ENCODE measurements around the gene SCARF1. TPM values are rescaled to one million over a fixed set of nuclear protein-coding genes. Genes with fewer than 3 reads are reported as not detected.

The SCARF1 gene
- total RNA-seq, 3 donors from 2014 or later (not counting 1 experiment from before 2014, with no cell fraction given), result 0.59 to 3.1 (median 1.0) TPM

DNA sequence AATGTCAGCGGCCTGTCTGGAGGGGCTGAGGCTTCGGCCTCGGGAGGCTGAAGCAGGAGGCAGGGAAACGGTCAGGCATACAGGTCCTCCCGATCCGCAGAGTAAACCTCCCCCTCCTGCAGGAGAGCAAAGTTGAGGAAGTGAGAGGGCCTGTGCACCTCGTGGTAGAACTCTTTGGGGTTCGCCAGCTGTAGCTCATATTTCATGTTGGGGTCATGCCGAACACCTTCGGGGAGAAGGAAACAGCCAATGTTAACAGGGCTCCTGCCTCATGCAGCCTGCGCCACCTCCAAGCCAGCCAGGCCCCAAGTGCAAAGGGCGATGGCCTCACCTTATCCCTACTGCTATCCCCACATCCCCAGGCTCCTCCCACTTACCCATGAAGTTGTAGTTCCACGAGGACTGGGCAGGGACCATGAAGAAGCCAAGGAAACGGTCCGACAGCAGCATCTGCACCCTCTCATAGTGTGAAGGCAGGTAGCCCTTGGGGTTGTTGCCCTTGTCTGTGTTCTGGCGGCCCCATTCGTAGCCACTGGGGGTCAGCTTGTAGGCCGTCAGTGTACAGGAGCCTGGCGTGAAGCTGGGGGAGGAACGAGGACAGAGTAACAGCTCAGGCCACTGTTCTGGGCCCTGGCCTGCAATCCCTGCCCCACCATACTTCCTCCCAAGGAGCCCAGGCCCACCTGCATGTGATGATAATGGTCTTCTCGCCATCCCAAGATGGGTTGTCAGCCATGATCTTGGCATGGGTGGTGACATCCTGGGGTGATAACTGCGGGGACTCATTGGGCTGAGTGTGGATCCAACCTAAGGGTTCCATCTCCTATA, 5.4 kb upstream of the SCARF1 start:
- Mint-ChIP-seq H3K27me3 (ENCODE audit: low read depth in 2 of 2) (no peaks in the 10 kb centered on the region), H3K9me3 (no peaks in the 10 kb centered on the region), H3K36me3 (peaks cover 15% of the 10 kb centered on the region), H3K4me3 (no peak overlapping the region), H3K4me1 (peaks cover 0 to 6% of the 10 kb centered on the region in 2 donors), H3K27ac (no peak overlapping the region)
- H3K4me1 ChIP-seq (ENCODE audit: control insufficient read depth, insufficient read depth, low read length), result peaks cover 26% of the 10 kb centered on the region
- peaks cover 54% of the 10 kb centered on the region for H3K36me3 ChIP-seq (ENCODE audit: control insufficient read depth, insufficient read depth, low read length)
- no peak overlapping the region for H3K4me3 ChIP-seq (ENCODE audit: low read length)
- H3K9me3 ChIP-seq (ENCODE audit: control insufficient read depth, insufficient read depth, low read length), result no peaks in the 10 kb centered on the region
- 85% methylated on average over 22 of the region's 22 CpGs for WGBS (ENCODE audit: insufficient coverage)
- no peak for ATAC-seq
- H3K27ac ChIP-seq (ENCODE audit: low read length), result no peak overlapping the region
- intact Hi-C loops (cut with micrococcal nuclease), result no loop called here
- TF ChIP-seq, protein P1, sequence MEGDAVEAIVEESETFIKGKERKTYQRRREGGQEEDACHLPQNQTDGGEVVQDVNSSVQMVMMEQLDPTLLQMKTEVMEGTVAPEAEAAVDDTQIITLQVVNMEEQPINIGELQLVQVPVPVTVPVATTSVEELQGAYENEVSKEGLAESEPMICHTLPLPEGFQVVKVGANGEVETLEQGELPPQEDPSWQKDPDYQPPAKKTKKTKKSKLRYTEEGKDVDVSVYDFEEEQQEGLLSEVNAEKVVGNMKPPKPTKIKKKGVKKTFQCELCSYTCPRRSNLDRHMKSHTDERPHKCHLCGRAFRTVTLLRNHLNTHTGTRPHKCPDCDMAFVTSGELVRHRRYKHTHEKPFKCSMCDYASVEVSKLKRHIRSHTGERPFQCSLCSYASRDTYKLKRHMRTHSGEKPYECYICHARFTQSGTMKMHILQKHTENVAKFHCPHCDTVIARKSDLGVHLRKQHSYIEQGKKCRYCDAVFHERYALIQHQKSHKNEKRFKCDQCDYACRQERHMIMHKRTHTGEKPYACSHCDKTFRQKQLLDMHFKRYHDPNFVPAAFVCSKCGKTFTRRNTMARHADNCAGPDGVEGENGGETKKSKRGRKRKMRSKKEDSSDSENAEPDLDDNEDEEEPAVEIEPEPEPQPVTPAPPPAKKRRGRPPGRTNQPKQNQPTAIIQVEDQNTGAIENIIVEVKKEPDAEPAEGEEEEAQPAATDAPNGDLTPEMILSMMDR (IDR thresholded peaks at IDR 0.05), result no peak
- H3K27me3 ChIP-seq (ENCODE audit: control insufficient read depth, insufficient read depth, low read length), result no peaks in the 10 kb centered on the region
- no peak for DNase-seq

DNA sequence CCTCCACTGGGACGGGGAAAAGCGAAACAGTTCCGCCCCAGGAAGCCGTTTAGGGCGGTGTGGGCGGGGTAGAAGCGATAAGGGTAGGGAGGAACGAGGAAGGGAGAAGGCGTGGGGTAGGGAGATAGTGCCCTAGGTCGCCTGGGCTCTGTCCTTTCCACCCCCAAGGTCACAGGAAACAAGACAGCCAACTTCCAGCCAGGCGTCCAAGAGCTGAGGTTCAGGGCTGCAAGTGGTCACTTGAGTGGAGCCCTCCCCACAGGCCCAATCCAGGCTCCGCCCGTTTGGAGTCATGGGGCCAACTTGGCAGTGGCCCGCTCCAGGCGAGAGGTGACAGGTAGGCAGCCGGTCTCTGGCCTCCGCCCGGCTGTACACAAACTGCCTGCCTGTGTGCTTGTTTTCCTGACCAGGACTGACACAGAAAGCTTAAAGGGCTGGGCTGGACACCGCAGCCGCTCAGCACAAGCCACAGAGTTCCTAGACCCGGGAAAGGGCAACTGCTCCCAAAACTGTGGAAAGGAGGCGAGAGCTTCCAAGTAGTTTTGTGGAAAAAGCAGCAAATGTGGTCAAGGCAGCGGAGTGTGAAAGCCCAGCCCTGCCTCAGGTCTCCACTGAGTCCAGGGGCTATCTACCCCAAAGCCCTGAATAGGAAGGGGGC, 4.4 kb upstream of the SCARF1 start, which contains the start of gene RILP:
Gene RILP, minus strand, starts transcription at position 23 of the 658 bp plus-strand sequence. CDS start 62 bp downstream, outside the sequence.
- 60% methylated on average over 20 of the region's 23 CpGs for WGBS (ENCODE audit: insufficient coverage)
- no peak for DNase-seq
- Histone ChIP-seq H3K27me3 (ENCODE audit: control insufficient read depth, insufficient read depth, low read length) (no peaks in the 10 kb centered on the region), H3K27ac (ENCODE audit: low read length) (peak within 1 kb of the TSS; percentile 11), H3K36me3 (ENCODE audit: control insufficient read depth, insufficient read depth, low read length) (peaks cover 47% of the 10 kb centered on the region), H3K4me3 (ENCODE audit: low read length) (peak within 1 kb of the TSS; percentile 54), H3K4me1 (ENCODE audit: control insufficient read depth, insufficient read depth, low read length) (peaks cover 35% of the 10 kb centered on the region), H3K9me3 (ENCODE audit: control insufficient read depth, insufficient read depth, low read length) (no peaks in the 10 kb centered on the region)
- TF ChIP-seq, protein P1 (IDR thresholded peaks at IDR 0.05), result no peak
- intact Hi-C loops (cut with micrococcal nuclease), result no loop called here
- peak within 1 kb of the TSS in 1 of 2 donors; percentile 64 for H3K27ac Mint-ChIP-seq
- H3K36me3 Mint-ChIP-seq, result peaks cover 15% of the 10 kb centered on the region
- H3K27me3 Mint-ChIP-seq (ENCODE audit: low read depth in 2 of 2), result no peaks in the 10 kb centered on the region
- no peaks in the 10 kb centered on the region for H3K9me3 Mint-ChIP-seq
- H3K4me1 Mint-ChIP-seq, result peaks cover 0 to 6% of the 10 kb centered on the region in 2 donors
- no peak for ATAC-seq
- H3K4me3 Mint-ChIP-seq, result peak within 1 kb of the TSS; percentile 78

DNA sequence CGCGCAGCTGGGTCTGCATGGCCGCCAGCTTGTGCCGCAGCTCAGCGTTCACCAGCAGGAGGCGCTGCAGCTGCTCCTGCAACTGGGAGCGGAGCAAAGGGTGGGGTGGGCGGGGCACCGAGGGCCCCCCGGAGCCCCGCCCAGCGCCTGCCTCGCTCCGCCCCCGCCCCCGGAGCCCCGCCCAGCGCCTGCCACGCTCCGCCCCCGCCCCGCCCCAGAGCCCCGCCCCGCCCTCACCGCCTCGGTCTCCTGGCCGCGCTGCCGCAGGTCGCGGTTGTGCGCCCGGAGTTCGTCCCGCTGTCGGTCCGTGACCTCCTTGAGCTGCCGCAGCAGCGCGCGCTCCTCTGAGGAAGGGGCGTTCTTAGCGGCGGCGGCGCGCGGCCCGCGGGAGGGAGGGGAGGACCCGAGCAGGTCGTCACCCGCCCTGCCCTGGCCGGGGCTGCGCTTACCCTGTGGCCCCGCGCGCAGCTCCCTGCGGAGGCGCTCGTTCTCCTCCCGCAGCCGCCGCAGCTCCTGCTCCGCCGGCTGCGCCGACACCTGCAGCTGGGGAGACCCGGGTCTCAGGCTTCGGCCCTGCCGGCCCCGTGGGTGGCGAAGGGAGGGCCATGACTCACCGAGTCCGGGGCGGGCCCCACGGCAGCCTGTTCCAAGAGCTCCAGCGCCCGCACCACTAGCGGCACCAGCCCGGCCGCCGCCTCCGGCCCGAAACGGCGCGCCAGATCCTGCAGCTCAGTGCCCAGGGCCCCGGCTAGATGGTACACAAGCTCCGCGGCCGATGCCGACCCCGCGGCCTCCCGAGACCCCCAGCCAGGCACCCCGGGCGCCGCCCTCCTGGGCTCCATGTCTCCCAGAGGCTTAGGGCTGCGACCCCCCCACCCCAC, 3.7 kb upstream of the SCARF1 start:
- Histone ChIP-seq H3K4me3 (ENCODE audit: low read length) (peak overlapping the region; percentile 31), H3K36me3 (ENCODE audit: control insufficient read depth, insufficient read depth, low read length) (peaks cover 41% of the 10 kb centered on the region), H3K27me3 (ENCODE audit: control insufficient read depth, insufficient read depth, low read length) (no peaks in the 10 kb centered on the region), H3K4me1 (ENCODE audit: control insufficient read depth, insufficient read depth, low read length) (peaks cover 43% of the 10 kb centered on the region), H3K27ac (ENCODE audit: low read length) (peak overlapping the region; percentile 11), H3K9me3 (ENCODE audit: control insufficient read depth, insufficient read depth, low read length) (no peaks in the 10 kb centered on the region)
- Mint-ChIP-seq H3K27me3 (ENCODE audit: low read depth in 2 of 2) (no peaks in the 10 kb centered on the region), H3K36me3 (peaks cover 11% of the 10 kb centered on the region), H3K4me3 (peak overlapping the region; percentile 78), H3K4me1 (peaks cover 0 to 9% of the 10 kb centered on the region in 2 donors), H3K27ac (peak overlapping the region in 1 of 2 donors; percentile 64), H3K9me3 (no peaks in the 10 kb centered on the region)
- TF ChIP-seq, protein P1 (IDR thresholded peaks at IDR 0.05), result peak; percentile 80
- 1% methylated on average over 99 of the region's 100 CpGs for WGBS (ENCODE audit: insufficient coverage)
- DNase-seq (peak; percentile 94 to 99), ATAC-seq (peak; percentile 78 to 91 (median 81))
- intact Hi-C loops (cut with micrococcal nuclease), result no loop called here

Measured in natural killer cell (primary cell).